PFSK-1 (cell line): ENCODE measurements around the gene TBC1D16.

ENCODE experiments used
- FOXP2 ChIP-seq: optimal IDR thresholded peaks from 2 replicates; pipeline ENCODE3; 2011; ENCODE audit warnings: borderline replicate concordance, control low read depth, inconsistent platforms; ENCODE audit not compliant: insufficient read depth; ENCODE audit errors: extremely low read length, extremely low read depth
- POLR2AphosphoS5 ChIP-seq: IDR thresholded peaks from 2 replicates; pipeline ENCODE4 v1.6.1; 2012; ENCODE audit warnings: low read depth, mild to moderate bottlenecking, control low read depth, low read length, moderate library complexity
- REST ChIP-seq, 2 experiments: IDR thresholded peaks; 2 replicates each; pipeline versions ENCODE4 v1.6.1 to v1.8.0; 2011 to 2012; ENCODE audit warnings: low read depth in 2 of 2, low read length in 2 of 2, control low read depth in 1 of 2, inconsistent platforms in 1 of 2, mild to moderate bottlenecking in 1 of 2, moderate library complexity in 1 of 2; ENCODE audit not compliant: insufficient read depth in 1 of 2
- SIN3A ChIP-seq: IDR thresholded peaks from 2 replicates; pipeline ENCODE4 v1.6.1; 2012; ENCODE audit warnings: mild to moderate bottlenecking, low read length, moderate library complexity, borderline replicate concordance; ENCODE audit not compliant: insufficient read depth
- TAF1 ChIP-seq: IDR thresholded peaks from 2 replicates; pipeline ENCODE4 v1.6.1; 2012; ENCODE audit warnings: low read length, control low read depth, borderline replicate concordance; ENCODE audit not compliant: insufficient read depth

- TF ChIP-seq SIN3A (no peak), REST (IDR thresholded peaks at IDR 0.05; ENCODE audit: insufficient read depth in 1 of 2, low read depth in 2 of 2, low read length in 2 of 2) (no peak), POLR2AphosphoS5 (no peak), TAF1 (no peak), FOXP2 (no peak)
These were observed 74.7 kb downstream of the TBC1D16 start for GRCh38 chr17:79960788-79961522.
